HL-60 (cell line): ENCODE data around the gene TCEANC2.

Experiments
- TF ChIP-seq, protein P1 (sequence below): IDR thresholded peaks from one replicate; pipeline ENCODE4 v1.5.1; 2011; ENCODE audit warnings: low read length, control low read depth, inconsistent platforms; ENCODE audit not compliant: insufficient read depth
- TF ChIP-seq, protein P2 (sequence below): IDR thresholded peaks from 2 replicates; pipeline ENCODE4 v1.6.1; 2012; ENCODE audit warnings: low read depth; ENCODE audit not compliant: insufficient replicate concordance

DNA sequence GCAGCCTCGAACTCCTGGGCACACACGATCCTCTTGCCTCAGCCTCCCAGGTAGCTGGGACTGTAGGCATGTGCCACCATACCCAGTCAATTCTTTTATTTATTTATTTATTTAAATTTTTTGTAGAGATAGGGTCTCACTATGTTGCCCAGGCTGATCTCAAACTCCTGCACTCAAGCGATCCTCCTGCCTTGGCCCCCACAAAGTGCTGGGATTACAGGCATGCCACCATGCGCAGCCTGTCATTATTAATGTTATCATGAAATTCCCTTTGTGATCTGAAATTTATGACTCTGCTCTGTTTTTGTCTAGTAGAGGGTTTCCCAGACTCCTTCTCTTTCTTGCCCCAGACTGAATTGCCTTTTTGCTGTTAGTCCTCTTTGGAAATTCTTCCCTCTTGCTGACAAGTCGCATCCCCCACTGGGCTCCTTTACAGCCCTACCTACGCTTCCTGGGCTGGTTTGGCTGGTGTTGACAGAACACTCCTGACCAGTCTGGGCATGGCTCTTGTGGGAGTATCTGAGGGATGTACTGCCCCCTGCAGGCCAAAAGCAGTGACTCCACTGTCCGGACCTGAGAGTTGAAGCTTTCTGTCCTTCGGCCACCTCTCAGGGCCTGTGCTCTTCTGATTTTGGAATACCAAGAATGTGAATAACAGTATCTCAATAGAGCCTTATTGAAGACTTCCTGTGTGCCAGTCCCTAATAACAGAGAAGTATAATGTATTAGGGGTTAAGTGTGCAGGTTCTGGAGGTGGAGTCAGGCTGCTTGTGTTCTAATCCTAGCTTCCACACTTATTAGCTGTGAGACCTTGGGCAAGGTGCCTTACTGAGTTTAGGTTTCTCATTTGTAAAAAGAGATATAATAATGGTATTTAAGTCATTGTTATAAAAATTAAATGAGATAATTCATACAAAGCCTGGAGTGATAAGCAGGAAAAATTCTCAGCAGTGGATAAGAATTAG, 28.2 kb downstream of the TCEANC2 start:
- TF ChIP-seq, protein P1, sequence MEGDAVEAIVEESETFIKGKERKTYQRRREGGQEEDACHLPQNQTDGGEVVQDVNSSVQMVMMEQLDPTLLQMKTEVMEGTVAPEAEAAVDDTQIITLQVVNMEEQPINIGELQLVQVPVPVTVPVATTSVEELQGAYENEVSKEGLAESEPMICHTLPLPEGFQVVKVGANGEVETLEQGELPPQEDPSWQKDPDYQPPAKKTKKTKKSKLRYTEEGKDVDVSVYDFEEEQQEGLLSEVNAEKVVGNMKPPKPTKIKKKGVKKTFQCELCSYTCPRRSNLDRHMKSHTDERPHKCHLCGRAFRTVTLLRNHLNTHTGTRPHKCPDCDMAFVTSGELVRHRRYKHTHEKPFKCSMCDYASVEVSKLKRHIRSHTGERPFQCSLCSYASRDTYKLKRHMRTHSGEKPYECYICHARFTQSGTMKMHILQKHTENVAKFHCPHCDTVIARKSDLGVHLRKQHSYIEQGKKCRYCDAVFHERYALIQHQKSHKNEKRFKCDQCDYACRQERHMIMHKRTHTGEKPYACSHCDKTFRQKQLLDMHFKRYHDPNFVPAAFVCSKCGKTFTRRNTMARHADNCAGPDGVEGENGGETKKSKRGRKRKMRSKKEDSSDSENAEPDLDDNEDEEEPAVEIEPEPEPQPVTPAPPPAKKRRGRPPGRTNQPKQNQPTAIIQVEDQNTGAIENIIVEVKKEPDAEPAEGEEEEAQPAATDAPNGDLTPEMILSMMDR, result peak; percentile 83
- TF ChIP-seq, protein P2, sequence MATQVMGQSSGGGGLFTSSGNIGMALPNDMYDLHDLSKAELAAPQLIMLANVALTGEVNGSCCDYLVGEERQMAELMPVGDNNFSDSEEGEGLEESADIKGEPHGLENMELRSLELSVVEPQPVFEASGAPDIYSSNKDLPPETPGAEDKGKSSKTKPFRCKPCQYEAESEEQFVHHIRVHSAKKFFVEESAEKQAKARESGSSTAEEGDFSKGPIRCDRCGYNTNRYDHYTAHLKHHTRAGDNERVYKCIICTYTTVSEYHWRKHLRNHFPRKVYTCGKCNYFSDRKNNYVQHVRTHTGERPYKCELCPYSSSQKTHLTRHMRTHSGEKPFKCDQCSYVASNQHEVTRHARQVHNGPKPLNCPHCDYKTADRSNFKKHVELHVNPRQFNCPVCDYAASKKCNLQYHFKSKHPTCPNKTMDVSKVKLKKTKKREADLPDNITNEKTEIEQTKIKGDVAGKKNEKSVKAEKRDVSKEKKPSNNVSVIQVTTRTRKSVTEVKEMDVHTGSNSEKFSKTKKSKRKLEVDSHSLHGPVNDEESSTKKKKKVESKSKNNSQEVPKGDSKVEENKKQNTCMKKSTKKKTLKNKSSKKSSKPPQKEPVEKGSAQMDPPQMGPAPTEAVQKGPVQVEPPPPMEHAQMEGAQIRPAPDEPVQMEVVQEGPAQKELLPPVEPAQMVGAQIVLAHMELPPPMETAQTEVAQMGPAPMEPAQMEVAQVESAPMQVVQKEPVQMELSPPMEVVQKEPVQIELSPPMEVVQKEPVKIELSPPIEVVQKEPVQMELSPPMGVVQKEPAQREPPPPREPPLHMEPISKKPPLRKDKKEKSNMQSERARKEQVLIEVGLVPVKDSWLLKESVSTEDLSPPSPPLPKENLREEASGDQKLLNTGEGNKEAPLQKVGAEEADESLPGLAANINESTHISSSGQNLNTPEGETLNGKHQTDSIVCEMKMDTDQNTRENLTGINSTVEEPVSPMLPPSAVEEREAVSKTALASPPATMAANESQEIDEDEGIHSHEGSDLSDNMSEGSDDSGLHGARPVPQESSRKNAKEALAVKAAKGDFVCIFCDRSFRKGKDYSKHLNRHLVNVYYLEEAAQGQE, result no peak
